Measurements from ENCODE around the gene GDI1. TPM values are rescaled to one million over a fixed set of nuclear protein-coding genes. Genes with fewer than 3 reads are reported as not detected.

GDI1 gene
- polyA plus RNA-seq, 2 of the 4 experiments (the other 2 are of a cell fraction): 124 to 128 TPM

- TF ChIP-seq, protein P1, sequence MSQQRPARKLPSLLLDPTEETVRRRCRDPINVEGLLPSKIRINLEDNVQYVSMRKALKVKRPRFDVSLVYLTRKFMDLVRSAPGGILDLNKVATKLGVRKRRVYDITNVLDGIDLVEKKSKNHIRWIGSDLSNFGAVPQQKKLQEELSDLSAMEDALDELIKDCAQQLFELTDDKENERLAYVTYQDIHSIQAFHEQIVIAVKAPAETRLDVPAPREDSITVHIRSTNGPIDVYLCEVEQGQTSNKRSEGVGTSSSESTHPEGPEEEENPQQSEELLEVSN (IDR thresholded peaks at IDR 0.05; ENCODE audit: borderline replicate concordance, low read depth): no peak
- TF ChIP-seq JUNB (IDR thresholded peaks at IDR 0.05) (no peak), KDM1A (IDR thresholded peaks at IDR 0.05; ENCODE audit: low read depth) (no peak), USF2 (IDR thresholded peaks at IDR 0.05) (no peak), EP300 (IDR thresholded peaks at IDR 0.05) (no peak)
- TF ChIP-seq, protein P2, sequence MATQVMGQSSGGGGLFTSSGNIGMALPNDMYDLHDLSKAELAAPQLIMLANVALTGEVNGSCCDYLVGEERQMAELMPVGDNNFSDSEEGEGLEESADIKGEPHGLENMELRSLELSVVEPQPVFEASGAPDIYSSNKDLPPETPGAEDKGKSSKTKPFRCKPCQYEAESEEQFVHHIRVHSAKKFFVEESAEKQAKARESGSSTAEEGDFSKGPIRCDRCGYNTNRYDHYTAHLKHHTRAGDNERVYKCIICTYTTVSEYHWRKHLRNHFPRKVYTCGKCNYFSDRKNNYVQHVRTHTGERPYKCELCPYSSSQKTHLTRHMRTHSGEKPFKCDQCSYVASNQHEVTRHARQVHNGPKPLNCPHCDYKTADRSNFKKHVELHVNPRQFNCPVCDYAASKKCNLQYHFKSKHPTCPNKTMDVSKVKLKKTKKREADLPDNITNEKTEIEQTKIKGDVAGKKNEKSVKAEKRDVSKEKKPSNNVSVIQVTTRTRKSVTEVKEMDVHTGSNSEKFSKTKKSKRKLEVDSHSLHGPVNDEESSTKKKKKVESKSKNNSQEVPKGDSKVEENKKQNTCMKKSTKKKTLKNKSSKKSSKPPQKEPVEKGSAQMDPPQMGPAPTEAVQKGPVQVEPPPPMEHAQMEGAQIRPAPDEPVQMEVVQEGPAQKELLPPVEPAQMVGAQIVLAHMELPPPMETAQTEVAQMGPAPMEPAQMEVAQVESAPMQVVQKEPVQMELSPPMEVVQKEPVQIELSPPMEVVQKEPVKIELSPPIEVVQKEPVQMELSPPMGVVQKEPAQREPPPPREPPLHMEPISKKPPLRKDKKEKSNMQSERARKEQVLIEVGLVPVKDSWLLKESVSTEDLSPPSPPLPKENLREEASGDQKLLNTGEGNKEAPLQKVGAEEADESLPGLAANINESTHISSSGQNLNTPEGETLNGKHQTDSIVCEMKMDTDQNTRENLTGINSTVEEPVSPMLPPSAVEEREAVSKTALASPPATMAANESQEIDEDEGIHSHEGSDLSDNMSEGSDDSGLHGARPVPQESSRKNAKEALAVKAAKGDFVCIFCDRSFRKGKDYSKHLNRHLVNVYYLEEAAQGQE (IDR thresholded peaks at IDR 0.05): no peak
These were observed 33.8 kb upstream of the GDI1 start (continued) for GRCh38 chrX:154403192-154403591.

DNA sequence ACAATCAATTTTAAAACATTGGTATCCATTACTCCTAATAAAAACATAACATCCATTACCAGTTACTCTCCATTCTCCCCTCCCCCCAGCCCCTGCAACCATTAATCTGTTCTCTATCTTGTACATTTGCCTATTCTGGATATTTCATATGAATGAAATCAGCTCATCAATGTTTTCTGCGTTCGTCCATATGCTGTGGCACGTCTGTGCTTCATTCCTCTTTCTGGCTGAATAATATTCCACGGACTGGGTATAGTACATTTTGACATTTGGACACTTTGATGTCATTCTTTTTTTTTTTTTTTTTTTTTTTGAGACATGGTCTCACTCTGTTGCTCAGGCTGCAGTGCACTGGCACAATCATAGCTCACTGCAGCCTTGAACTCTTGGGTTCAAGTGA lies 33.1 kb upstream of the GDI1 start:
- H3K27ac ChIP-seq: no peak overlapping the region
- no peak overlapping the region for H3K4me3 ChIP-seq
- WGBS (ENCODE audit: missing lambda C conversion rate): 79% methylated on average over 4 of the region's 4 CpGs
- POLR2A ChIA-PET: no interaction called here
- no peak for DNase-seq (ENCODE audit: low read depth in 1 of 2, low spot score in 1 of 2)
- FAIRE-seq: no peak
- ATAC-seq: no peak
- H3K9me3 ChIP-seq: no peaks in the 10 kb centered on the region
- CTCF ChIA-PET: no interaction called here
- no peak for TF ChIP-seq MAFK (IDR thresholded peaks at IDR 0.05; ENCODE audit: partially characterized antibody)
- H3K4me2 ChIP-seq: no peak overlapping the region
- H3K4me1 ChIP-seq: peaks cover 23% of the 10 kb centered on the region; the same call in 2 of the 3 replicates

DNA sequence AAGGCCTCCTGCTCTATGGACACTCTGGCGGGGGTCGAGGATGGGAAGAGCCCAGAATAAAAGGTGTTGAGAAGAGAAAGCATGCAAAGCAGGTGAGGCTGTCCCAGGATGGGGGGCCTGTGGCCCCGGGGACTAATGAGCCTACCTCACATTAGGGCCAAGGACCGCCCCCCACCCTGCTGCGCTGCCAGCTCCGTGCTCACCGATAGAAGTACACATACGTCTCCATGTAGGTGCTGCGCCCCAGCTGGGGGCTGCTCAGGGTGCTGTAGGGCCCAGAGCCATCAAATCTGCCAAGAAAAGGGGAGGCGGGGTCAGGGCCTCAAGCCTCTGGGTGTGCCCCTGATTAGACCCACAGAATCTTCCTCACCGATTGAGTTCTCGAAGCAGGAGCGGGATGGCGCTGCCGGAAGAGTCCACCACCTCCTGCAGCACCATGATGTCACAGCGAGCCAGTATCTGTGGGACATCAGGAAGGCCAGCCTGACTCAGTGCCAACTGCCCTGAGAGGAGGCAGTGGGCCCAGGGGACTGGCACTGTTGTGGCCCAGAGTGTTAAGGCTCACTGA lies 32.2 kb upstream of the GDI1 start:
- WGBS (ENCODE audit: missing lambda C conversion rate): 95% methylated on average over 12 of the region's 16 CpGs
- Histone ChIP-seq H3K27ac (no peak overlapping the region), H3K4me3 (no peak overlapping the region), H3K4me2 (no peak overlapping the region), H3K9me3 (no peaks in the 10 kb centered on the region), H3K4me1 (peaks cover 27% of the 10 kb centered on the region; the same call in 2 of the 3 replicates)
- TF ChIP-seq FOSB (CRISPR knock-in tag; IDR thresholded peaks at IDR 0.05): no peak
- TF ChIP-seq NPAS2 (CRISPR knock-in tag; IDR thresholded peaks at IDR 0.05; ENCODE audit: borderline replicate concordance): no peak
- TF ChIP-seq, protein P3, sequence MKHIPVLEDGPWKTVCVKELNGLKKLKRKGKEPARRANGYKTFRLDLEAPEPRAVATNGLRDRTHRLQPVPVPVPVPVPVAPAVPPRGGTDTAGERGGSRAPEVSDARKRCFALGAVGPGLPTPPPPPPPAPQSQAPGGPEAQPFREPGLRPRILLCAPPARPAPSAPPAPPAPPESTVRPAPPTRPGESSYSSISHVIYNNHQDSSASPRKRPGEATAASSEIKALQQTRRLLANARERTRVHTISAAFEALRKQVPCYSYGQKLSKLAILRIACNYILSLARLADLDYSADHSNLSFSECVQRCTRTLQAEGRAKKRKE (CRISPR knock-in tag; IDR thresholded peaks at IDR 0.05; ENCODE audit: low read depth): no peak
- DNase-seq (ENCODE audit: low read depth in 1 of 2, low spot score in 1 of 2) (no peak), FAIRE-seq (no peak), ATAC-seq (no peak)
- POLR2A ChIA-PET: no interaction called here
- CTCF ChIA-PET: no interaction called here

- Histone ChIP-seq H3K27ac (peak overlapping the region; percentile 84 to 100), H3K4me1 (peaks cover 28% of the 10 kb centered on the region), H3K9me3 (no peaks in the 10 kb centered on the region), H3K4me3 (peak overlapping the region; percentile 47), H3K4me2 (peak overlapping the region; percentile 93)
- CTCF ChIA-PET: interaction anchor here (0.9 to 3.3 kb wide), 3 partner anchors 9 to 35 kb away, joined by 3 to 21 read pairs (median 14); partner anchors contain the start of genes FLNA and RPL10
- POLR2A ChIA-PET: interaction anchor here (1.3 to 3.3 kb wide), 2 partner anchors 9 to 10 kb away, joined by 6 to 19 read pairs; partner anchors contain the start of gene RPL10
- ATAC-seq (peak; percentile 1 to 6; a peak in 4 of 6 replicates), DNase-seq (ENCODE audit: low read depth in 1 of 2, low spot score in 1 of 2) (no peak), FAIRE-seq (no peak)
- no peak for TF ChIP-seq NPAS2 (CRISPR knock-in tag; IDR thresholded peaks at IDR 0.05; ENCODE audit: borderline replicate concordance)
- peak; percentile 29; the same call in 1 of the 2 replicates for TF ChIP-seq PHF8 (IDR thresholded peaks at IDR 0.05; ENCODE audit: borderline replicate concordance, low read depth)
- no peak for TF ChIP-seq BCL3 (IDR thresholded peaks at IDR 0.05)
- 56% methylated on average over 6 of the region's 10 CpGs for WGBS (ENCODE audit: missing lambda C conversion rate)
These were observed 28.2 kb upstream of the GDI1 start for GRCh38 chrX:154408659-154409221.
